Stimulated activated CD4-positive, alpha-beta T cell treated with anti-CD3 and anti-CD28 coated beads, Interleukin-12 subunit alpha, Interleukin-12 subunit beta, amount 100 ng/mL, for 24 hours (primary cell): ENCODE results near the gene SPECC1L.
"Not testable (repeated sequence)": the region's sequence is repeated elsewhere in the genome, so short reads cannot be mapped to it uniquely, and the experiment has no call there.

Source experiments
- DNase-seq, 2 experiments: peaks; one replicate each; pipeline ENCODE4 v3.0.0-alpha.2; 2020; ENCODE audit warnings: low read depth in 2 of 2

The SPECC1L gene

DNA sequence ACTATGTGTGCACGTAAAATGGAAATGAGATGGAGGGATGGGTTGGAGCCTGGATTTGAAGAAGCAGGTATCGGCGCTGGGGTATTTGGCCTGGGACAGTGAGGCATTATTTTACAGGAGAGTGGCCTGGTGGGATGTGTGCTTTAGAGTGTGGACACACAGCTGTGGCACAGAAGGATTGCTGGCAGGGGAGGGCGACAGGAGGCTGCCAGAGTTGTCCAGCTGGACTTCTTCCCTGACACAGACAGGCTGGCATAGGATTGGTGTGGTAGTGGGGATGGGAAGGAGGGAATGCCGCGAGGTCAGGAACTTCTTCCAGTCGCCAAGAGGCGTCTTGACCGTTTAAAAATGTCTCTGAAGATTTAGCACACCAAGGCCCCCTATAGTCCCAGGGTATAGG is 16.6 kb downstream of the SPECC1L start:
- DNase-seq, result not testable (repeated sequence)

DNA sequence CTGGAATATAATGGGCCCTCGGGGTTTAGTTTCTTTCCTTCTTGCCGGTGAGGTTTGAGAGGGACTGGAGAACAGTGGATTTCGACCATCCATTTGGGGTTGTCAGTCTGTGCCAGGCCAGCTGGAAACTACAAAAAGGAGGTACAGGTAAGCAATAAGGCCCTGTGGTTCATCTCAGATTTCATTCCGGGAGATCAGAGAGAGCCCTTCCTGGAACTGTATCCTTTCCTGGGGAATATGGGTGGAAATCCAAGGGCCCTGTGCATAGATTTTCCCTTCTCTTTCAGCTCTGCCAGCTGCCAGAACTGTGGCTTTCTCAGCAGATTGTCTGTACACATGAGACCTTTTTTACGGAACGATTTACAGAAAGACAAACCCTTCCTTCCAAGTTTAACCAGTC is 17.2 kb downstream of the SPECC1L start:
- DNase-seq, result not testable (repeated sequence)

DNA sequence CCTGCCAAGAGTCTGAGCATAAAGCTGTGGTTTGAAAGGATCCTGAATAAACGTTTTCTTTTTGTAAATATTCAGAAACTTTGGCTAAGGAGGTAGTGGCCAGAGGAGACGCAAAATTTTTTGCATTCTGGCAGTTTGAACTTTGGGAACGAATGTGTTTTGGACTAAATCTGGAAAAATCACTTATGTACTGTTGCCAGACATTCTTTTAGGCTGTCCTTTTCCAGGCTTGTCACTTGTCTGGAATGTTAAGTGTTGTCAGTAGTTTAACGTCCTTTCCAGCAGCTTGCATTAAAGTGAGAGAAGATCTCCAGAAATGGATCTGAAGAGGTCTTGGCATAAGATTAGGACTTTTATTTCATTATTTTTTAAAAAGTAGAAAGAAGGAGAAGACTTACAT is 18.5 kb downstream of the SPECC1L start:
- DNase-seq, result no peak

DNA sequence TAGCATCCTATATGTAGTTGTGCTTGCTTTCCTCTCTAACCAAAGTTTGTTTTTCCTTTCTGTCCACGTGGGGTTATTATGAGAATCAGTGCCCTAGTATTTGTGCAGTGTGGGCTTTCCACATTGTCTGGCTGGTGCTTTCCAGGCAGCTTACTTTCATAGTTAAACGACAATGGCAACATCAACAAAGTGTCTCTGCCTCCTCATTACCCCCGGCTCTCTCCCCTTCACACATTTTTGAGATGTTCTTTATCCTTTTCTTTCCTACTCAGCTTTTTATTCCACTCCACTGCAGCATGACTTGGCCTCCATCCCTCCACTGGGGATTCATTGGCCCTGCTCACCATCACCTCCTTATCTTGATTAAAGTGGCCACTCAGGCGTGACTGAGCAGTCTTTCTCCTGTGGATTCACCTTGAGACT is 19.1 kb downstream of the SPECC1L start:
- no peak for DNase-seq

DNA sequence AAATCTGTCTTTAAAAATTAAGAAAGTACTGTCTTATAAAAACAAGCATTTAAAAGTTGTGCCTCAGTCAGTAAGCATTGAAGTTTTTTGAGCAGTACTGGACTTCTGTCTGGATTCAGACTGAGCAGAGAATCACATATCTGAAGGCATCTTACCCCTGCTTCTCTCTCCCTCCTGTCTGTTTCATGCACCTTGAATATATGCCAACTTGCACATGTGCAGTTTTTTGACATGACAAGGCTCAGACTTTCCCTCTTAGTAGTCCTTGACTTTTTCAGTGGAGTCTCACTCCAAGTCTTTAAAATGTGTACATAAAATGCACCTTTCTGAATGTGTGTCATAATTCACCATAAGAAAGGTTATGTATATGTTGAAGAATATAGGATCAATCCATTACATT is 19.8 kb downstream of the SPECC1L start:
- DNase-seq, result no peak

DNA sequence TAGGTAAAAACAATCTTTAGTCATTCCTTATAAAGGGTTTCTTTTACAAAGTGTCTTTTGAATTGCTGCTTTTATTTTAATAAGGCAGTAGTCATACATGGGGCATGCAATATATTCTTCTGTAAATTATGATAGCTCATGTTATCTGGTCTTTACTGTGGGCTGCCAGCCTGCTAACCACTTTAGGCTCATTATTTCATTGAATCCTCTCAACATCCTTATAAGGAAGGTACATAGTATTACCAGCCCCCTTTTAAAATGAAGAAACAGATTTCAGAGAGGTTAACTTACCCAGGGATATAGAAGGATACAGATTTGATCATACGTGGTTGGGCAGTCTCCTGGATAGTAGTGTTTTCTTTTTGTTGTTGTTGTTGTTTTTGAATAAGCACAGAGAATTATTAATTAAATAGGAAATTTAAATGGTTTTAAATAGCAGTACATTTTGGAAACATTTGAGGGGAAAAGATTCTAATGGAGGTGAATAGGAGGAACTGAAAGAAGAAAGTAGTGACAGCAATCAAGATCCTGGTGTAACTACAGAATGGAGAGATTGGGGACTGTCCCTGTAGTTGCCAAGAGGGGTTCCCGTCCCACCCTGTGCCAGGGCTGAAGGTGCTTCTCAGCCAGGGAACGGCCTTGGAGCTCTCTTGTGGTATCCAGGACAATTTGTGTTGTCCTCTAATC is 21.0 kb downstream of the SPECC1L start:
- DNase-seq, result no peak

DNA sequence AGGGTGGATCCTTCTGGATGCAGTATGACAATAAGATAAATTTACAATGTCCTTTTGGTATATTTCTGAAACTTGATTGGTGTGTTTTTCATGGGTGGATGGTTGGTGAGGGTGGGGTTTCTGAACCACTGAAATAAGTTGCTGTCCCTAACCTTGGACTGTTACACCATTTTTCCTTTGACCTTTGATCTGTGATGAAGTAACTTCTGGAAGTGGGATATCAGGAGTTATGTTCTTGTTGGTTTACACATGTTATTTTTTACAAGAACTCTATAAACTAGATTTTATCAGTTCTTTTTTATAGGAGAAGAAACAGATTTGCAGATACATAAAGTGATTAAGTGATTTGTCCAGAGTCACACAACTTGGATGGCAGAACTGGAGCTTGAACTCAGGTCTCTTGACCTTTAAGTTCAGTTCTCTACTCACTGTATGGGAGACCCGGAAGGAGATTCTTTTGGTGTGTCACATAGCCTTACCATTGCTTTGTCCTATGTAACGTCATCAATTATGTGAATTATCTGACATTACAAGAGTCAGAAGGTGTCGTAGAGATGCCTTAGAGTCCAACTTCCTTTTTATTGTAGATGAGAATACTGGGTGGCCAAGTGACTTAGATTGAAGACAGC is 21.7 kb downstream of the SPECC1L start:
- not testable (repeated sequence) for DNase-seq

DNA sequence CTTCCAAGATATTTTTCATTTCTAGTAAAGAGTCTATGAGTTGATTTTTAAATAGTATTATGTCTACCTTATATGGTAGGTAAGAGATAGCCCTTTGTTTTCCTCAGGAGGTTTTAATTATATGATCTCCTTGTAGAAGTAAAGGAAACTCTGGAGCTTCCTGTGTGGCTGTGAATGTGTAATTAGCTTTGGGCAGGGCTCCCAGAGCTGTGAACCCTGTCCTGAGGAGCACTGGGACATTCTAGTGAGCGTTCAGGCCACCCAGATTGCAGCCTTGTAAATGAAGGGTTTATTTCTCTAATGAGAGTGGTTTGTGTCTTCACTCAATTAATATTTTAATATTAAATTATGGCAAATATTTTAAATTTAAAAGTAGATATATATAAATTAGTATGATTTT is 24.3 kb downstream of the SPECC1L start:
- DNase-seq, result not testable (repeated sequence)

DNA sequence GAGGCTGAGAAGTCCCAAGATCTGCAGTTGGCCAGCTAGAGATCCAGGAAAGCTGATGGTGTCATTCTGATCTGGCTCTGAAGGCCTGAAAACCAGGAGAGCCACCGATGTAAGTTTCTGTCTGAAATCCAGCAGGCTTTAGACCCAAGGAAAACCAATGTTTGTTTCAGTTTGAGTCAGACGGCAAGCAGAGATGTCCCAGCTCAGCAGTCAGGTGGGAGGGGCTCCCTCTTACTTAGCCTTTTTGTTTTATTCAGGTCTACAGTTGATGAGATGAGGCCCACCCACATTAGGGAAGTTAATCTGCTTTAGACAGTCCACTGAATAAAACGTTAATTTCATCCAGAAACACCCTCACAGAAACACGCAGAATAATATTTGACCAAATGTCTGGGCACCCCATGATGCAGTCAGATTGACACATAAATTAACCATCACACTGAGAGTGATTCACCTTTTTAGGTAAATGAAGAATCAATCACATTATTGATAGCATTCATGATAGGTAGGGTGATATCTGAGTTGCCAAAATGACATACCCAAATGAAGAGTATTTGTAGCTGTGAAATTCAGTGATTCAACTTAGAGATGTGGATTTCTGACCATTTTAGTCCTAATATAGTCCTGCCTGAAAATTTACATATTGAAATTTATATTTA is 28.0 kb downstream of the SPECC1L start:
- not testable (repeated sequence) for DNase-seq

DNA sequence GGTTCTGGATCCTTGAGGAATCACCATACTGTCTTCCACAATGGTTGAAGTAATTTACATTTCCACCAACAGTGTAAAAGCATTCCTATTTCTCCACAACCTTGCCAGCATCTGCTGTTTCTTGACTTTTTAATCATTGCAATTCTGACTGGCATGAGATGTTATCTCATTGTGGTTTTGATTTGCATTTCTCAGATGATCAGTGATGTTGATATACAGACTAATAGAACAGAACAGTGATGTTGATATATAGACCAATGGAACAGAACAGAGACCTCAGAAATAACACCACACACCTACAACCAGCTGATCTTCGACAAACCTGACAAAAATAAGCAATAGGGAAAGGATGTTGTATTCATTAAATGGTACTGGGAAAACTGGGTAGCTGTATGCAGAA is 29.9 kb downstream of the SPECC1L start:
- not testable (repeated sequence) for DNase-seq

DNA sequence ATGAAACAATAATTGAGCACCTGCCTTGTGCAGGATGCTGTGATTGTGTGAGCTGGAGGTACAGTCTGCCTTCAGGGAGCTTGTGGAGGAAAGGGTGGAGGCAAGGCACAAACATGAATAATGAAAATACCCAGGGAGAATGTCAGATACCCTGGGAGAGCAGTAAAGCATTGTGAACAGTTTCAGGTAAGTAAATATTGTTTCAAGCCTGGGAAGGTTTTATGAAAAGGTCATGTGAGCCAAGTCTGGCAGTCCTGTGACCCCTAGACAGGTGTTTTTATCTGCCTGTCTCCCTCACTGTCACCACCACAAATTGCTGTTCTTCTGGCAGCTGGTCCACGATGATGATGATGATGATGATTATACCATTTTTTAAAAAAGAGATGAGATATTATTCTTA is 32.0 kb downstream of the SPECC1L start:
- no peak for DNase-seq

DNA sequence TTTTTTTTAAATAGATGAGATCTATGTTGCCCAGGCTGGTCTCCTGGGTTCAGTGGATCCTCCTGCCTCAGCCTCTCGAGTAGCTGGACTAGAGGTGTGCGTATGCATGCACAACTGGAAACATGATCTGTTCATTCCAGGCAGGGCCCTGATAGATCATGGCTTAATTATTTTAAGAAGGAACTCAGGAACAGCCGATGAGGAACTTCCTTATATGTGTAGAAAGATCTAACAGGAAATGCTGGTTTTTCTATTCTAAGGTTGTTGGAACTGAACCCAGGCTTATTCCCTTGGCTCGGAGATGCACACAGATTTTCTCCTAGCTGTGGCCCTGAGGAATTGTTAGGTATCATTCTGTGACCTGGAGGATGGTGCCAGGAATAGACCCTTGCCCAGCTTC is 32.4 kb downstream of the SPECC1L start:
- DNase-seq, result no peak

DNA sequence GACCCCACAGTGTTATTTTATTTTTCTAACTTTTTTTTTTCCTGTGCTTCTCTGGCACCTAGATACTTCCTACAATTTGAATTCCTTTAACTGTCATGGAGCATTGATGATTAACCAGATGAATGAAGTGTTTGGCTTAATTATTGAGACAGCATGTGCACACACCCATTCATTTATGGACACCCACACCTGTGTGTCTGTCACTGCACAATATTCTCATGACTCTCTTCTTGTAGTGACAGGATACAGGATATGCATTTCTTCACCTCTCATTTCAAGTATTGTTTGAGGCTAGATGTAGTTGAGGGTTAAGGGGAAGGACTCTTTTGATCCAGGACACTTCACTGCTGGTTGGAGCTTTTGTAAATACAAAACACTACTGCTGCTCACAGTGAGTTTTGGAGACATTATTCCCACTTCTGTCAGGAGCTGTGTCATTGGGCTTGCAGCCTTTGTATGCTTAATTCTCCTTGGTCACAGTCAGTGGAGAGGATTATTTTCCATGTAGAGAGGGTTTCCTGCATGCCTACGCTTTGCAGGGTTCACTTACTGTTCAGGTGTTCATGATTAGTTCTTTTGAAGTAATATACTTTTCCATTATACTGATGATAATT is 33.5 kb downstream of the SPECC1L start:
- DNase-seq, result no peak

DNA sequence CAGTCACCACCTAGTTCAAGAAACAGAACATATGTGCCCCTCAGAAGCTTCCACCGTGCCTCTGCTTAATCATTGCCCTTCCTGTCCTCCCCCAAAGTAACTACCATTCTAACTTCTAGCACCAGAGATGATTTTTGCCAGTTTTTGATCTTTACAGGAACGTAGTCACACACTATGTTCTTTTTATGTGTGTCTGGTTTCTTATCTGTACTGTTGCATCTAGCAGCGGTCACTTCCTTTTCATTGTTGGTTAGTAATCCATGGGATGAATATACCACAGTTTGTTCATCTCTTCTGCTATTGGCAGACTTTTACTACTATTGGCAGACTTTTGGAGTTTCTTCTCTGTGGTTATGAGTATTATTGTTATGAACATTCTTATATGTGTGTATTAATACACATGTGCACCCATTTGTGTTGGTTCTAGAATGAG is 34.6 kb downstream of the SPECC1L start:
- no peak for DNase-seq

DNA sequence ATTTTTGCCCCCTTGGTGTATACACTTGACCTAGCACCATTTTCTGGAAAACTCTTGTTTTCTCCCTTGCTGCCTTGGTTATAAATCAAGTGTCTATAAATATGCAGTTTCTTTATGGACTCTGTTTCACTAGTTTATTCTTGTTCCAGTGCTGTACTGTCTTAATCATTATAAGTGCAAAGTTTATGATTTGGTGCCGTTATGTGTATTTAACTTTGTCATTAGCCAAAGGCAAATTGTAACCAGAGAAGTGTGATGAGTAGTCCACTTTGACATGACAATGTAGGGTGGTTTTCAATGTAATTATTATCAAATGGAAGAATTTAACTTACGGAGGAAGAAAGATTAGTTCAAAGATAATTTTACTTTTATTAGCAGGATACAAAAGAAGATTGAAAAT is 40.3 kb downstream of the SPECC1L start:
- DNase-seq, result no peak

DNA sequence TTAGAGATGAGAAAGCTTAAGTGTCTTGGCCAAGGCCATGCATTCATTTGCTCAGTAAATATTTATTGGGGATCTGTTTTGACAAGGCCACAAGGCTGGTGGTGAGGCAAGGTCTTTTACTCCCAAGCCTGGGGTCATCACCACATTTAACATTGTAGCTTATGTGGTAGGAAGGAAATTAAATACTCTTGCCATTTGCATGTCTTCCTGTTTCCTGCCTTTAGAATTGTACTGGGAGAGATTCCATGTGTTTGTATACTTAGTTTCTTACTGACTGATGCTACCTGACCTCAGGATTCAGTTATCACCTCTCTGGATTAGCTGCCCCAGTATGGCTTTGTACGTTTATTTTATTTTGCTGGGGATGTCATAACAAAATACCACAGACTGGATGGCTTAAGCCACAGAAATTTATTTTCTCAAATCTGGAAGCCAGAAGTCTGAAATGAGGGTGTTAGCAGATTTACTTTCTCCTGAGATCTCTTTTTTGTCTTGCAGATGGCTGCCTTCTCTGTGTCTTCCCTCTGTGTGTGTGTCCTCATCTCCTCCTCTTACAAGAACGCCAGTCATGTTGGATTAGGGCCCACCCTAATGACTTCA is 44.8 kb downstream of the SPECC1L start:
- no peak for DNase-seq

DNA sequence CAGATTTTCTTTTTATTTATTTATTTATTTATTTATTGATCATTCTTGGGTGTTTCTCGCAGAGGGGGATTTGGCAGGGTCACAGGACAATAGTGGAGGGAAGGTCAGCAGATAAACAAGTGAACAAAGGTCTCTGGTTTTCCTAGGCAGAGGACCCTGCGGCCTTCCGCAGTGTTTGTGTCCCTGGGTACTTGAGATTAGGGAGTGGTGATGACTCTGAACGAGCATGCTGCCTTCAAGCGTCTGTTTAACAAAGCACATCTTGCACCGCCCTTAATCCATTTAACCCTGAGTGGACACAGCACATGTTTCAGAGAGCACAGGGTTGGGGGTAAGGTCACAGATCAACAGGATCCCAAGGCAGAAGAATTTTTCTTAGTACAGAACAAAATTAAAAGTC is 45.6 kb downstream of the SPECC1L start:
- DNase-seq, result not testable (repeated sequence)

DNA sequence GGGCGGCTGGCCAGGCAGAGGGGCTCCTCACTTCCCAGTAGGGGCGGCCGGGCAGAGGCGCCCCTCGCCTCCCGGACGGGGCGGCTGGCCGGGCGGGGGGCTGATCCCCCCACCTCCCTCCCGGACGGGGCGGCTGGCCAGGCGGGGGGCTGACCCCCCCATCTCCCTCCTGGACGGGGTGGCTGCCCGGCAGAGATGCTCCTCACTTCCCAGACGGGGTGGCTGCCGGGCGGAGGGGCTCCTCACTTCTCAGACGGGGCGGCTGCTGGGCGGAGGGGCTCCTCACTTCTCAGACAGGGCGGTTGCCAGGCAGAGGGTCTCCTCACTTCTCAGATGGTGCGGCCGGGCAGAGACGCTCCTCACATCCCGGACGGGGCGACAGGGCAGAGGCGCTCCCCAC is 46.9 kb downstream of the SPECC1L start:
- DNase-seq, result not testable (repeated sequence)

DNA sequence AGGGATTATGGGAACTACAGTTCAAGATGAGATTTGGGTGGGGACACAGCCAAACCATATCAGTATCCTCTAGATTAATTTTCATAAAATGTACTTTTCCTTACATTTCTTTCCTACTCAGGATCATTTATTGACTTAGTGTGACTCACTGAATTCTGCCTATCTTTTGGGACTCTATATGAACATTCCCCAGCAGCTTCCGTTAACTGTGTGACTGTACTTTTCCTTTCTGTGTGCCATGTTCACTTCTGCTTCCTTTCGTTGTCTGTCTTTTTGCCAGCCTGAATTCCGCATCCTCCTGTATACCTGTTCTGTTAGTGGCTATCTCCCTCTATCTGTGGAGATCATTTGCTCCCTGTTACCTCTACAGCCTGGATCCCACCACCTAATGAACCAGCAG is 48.8 kb downstream of the SPECC1L start:
- no peak for DNase-seq

DNA sequence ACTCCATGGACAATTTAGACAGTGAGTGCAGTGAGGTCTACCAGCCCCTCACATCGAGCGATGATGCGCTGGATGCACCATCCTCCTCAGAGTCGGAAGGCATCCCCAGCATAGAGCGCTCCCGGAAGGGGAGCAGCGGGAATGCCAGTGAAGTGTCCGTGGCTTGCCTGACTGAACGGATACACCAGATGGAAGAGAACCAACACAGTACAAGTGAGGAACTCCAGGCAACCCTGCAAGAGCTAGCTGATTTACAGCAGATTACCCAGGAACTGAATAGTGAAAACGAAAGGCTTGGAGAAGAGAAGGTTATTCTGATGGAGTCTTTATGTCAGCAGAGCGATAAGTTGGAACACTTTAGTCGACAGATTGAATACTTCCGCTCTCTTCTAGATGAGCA is 51.4 kb downstream of the SPECC1L start:
- DNase-seq, result no peak

DNA sequence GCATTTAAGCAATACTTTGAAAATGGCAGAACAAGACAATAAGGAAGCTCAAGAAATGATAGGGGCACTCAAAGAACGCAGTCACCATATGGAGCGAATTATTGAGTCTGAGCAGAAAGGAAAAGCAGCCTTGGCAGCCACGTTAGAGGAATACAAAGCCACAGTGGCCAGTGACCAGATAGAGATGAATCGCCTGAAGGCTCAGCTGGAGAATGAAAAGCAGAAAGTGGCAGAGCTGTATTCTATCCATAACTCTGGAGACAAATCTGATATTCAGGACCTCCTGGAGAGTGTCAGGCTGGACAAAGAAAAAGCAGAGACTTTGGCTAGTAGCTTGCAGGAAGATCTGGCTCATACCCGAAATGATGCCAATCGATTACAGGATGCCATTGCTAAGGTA is 51.9 kb downstream of the SPECC1L start:
- DNase-seq, result no peak

DNA sequence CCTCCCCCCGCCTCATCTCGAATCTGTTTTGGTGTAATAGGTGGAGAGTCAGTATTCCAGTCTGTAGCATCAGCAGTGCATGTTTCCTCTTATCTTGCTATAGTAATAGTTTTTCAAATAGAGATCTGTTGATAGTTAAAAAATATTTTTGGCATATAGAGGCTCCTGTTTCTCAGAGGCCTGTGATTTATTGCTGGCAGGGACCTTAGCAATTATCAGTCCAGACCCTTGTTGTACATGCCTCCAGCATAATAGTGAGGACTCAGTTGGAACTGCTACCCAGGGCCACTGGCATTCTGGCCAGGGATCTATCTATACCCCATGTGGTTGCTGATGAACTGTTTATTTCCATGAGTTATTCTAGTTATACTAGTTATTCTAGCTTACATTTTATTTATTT is 52.6 kb downstream of the SPECC1L start:
- DNase-seq, result no peak
